GM18867 (cell line): ENCODE data around the gene SYNGAP1.

Source experiments
- ATAC-seq: cut with Tn5 transposase; IDR thresholded peaks from one replicate; pipeline ENCODE4 v1.9.1; 2021; ENCODE audit warnings: mild to moderate bottlenecking, moderate library complexity; ENCODE audit not compliant: unreplicated experiment

Gene SYNGAP1

DNA sequence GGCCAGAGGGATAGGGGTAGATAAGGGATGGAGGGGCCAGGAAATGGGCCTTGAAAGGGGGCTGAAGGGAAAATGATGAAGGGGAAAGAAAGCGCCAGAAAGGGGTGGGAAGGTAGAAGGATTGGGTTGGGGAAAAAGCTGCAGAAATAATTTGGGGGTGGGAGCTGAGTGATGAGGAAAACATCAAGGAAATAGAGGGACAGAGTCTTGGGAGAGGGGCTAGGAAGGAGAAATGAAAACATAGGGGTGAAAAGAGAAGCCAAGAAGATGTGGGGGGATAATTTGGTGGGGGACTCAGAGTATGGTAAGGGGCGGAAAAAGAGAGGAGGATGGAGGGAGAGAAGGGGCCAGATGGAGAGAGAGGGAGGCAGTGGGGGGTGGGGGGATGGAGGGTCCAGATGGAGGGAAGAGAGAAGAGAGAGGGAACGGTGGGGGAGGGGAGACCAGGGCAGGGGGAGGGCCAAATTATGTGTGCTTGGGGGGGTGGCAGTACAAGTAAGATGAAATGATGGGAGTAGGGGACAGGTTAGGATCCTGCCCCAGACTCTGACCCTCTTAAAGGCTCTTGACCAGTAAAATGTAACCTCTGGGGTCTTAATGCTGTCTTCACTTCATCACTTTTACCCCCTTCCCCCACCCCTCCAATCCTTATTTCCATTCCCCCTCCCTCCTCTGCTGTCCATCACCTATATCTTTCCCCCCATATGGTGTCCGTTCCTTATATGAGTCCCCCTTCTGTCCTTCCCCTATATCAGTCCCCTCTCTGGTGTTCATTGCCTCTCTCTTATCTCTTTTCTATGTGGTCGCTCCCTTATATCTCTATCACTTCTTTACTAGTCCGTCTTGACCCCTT lies 852 bp downstream of the SYNGAP1 start:
- no peak for ATAC-seq

DNA sequence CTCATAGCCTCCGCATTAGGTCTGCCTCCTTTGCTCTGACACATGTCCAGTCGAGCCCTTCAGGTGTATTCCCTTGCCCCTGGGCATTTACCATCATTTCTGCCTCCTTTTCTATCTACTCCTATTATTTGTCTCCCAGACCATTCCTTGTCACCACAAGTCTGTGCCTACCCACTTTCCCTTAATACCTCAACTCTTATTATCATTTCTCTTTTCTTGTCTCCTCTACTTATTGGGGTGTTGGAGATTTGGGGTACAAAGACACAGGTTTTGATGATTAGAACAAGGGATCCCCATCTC lies 1.4 kb downstream of the SYNGAP1 start:
- no peak for ATAC-seq

- no peak for ATAC-seq
These were observed 3.9 kb downstream of the SYNGAP1 start for GRCh38 chr6:33423777-33424176.

- no peak for ATAC-seq
These were observed 5.2 kb downstream of the SYNGAP1 start for GRCh38 chr6:33424855-33425667.

DNA sequence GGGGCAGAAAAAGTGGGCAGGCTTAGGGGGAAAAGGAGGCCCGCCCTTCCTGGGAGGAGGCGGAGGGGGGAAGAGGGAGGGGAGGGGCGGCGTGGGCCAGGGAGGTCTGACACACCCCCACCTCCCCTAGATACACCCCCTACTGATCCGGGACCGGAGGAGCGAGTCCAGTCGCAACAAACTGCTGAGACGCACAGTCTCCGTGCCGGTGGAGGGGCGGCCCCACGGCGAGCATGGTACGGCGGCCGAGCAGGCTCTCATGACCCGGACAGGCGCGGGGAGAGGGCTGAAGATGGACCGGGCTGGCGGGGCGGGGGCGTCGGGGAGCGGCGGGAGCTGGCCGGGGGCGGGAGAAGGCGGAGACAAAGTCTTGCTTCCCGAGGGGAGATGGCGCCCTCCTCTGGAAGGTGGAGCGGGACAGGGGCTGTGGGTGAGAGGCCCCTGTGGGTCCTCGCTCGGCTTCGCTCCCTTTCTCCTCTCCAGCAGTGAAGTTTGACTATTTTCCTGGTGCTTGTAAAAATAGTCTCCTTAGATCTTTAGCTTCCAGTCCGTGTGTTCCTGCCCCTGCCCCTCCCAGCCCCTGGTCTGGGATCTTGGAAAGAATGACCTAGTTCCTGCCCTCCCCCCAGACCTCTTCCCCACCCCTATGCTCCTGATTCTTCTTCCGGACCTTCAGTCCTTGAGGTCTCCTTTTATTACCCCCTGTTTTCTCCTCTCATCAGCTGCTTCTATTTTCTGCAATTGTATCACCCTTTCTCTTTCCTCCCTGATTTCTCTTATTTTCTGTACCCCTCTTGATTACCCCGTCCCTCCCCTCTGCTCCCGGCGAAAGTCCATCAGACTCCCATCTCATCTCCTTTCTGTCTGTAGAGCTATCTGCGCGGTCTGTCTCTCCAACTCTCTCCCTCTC lies 6.1 kb downstream of the SYNGAP1 start:
- ATAC-seq = no peak

DNA sequence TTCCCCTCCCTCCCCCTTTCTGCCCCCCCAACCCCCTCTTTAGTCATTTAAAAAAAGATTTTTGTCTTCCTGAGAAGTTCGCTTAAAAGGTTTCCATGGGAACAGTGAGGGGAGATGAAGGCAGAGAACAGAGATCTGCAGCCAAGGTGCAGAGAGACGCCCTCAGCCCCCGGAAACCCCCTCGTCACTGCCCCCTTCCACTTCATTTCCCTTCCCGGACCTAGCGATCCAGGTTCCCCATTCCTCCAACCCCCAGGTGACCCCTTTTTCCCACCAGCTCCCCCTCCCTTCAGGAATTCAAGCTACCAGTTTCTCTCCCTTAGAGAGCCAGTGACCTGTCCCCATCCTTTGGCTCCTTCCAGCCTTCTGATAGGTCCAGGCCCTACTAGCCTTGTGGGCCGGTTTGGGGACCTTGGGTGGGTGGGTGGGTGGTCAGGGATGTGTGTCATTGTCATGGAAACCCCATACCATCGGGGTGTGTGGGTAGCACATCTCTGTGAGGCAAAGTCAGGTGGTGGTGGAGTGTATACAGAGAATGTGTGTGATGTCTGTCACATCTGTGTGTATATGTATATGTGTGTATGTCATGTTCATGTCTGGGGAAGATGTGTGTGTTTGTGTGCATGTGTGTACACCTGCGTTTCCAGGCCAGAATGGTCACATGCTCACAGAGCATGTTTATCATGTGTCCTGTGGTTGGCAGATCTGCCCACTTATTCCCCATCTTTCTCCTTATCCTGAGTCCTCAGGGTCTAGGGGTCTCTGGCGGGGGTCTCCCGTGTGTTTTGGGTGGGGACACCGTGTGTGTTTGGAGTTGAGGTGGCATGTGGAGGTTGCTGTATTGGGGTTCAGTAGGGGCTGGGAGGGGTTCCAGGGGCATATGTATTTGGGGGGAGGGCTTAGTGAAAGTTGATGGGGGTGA lies 7.0 kb downstream of the SYNGAP1 start:
- ATAC-seq = no peak

DNA sequence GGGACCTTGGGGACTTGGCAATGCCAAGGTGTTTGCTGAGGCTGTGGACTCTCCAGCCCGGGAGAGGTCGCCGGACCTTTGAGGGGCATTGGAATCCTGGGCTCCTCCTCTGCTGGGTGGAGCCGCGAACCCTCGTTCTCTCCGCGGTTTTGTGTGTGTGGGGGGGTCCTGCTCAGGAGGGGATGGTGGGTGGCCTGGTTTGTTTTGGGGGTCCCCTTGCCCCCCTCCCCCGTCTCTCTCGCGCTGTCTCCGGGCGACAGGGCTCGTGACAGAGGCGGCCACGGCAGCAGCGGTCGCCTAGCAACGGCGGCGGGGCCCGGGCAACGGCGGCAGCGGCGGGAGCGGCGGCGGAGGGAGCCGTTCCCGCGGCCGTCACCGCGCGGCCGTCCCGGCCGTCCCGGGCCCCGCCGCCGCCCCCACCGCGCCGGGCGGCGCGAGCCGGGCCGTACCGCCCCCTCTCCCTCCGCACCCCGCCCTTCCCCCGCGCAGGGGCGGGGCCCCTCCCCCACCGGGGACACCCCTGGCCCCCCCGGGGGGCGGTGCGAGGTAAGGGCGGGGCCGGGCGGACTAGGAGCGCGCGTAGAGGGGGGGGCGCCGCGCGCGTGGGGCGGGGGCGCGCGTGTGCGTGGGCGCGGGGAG lies 7.8 kb downstream of the SYNGAP1 start:
- no peak for ATAC-seq

GRCh38 chr6:33428224-33428965 lies 8.5 kb downstream of the SYNGAP1 start:
- no peak for ATAC-seq

- ATAC-seq = no peak
These were observed 9.3 kb downstream of the SYNGAP1 start for GRCh38 chr6:33428966-33429749.

GRCh38 chr6:33429750-33430052 lies 9.8 kb downstream of the SYNGAP1 start:
- no peak for ATAC-seq

DNA sequence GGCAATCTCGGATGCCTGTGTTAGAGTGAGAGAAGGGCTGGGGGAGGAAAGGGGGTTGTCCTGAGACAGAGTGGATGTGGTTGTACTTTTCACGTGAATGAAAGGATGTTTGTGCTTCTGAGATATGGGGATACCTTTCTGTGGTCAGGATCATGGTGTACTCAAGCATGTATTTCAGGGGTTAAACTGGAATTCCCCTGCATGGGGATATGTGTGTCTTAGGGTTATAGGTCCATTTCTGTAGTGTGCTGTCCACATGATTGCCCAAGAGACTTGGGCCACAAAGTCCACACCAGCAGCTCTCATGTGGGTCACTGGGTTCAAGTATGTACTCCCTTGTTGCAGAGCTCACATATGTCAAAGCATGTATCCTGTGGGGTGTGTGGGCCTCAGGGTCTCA lies 10.5 kb downstream of the SYNGAP1 start:
- no peak for ATAC-seq

- no peak for ATAC-seq
These were observed 11.4 kb downstream of the SYNGAP1 start for GRCh38 chr6:33430991-33431879.

DNA sequence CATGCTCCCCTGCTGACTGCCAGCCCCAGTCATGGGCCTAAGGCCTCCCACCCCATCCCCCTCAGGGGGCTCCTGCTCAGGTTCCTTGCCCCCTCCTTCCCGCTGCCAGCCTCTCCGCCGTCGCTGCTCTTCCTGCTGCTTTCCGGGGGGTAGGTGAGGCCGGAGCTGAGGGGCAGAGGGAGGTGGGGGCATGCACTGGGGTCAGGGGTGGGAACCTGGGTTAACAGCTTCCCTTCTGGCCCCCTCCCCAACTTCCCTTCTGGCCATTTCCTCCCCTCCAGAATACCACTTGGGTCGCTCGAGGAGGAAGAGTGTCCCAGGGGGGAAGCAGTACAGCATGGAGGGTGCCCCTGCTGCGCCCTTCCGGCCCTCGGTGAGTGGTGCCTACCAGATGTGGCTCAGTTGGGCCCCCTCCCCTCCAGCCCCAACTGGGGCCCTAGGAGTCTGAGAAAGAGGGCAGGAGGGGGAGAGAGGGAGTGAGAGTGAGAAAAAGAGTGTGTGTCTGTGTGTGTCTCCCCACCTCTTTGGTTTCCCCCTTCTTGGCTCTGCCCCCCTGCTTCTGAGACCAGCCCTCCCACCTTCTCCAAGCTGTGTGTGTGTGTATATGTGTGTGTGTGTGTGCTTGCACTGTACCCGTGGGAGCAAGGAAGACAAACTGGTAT lies 12.1 kb downstream of the SYNGAP1 start:
- ATAC-seq = no peak

GRCh38 chr6:33432546-33432945 lies 12.7 kb downstream of the SYNGAP1 start:
- ATAC-seq = no peak

GRCh38 chr6:33433001-33433543 lies 13.2 kb downstream of the SYNGAP1 start:
- no peak for ATAC-seq

DNA sequence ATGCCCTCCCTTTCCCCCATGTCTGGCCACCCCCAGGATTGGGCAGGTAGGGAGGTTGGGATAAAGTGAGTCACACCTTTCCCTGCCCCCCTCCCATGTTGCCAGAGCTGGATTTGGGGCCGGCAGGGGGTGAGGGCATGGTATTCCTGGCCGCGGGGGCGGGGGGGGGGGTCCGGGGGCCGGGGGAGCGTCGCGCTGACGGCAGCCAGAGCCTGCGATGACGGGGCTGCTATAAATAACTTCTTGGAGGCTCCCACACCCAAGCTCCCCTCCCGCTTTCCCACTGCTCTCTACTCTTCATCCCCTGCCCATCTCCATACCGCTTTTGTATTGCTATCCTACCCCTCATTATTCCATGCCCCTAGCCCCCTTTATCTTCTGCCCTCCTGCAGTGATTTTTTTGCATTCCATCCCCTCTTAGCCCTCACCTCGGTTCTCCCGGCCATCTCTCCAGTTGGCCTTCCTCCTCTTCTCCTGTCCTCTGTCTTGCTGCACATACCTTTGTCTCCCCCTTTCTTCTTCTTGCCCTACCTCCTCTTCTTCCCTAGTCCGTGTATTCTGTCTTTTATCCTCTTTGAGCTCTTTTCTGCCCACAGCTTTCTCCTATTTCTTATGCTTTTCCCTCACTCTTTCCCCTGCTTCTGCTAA lies 13.8 kb downstream of the SYNGAP1 start:
- no peak for ATAC-seq
